GM21367 (cell line): ENCODE measurements around the gene ASPM.
"Not testable (repeated sequence)": the region's sequence is repeated elsewhere in the genome, so short reads cannot be mapped to it uniquely, and the experiment has no call there.

ENCODE experiments used
- ATAC-seq: cut with Tn5 transposase; IDR thresholded peaks from one replicate; pipeline ENCODE4 v1.9.1; 2021; ENCODE audit not compliant: unreplicated experiment

ASPM gene

GRCh38 chr1:197144570-197145325 lies 1.7 kb downstream of the ASPM start:
- no peak for ATAC-seq

GRCh38 chr1:197143276-197143675 lies 3.2 kb downstream of the ASPM start:
- ATAC-seq: no peak

GRCh38 chr1:197141575-197141974 lies 4.9 kb downstream of the ASPM start:
- no peak for ATAC-seq

- ATAC-seq: no peak
Observed at GRCh38 chr1:197140121-197140520, 6.3 kb downstream of the ASPM start.

GRCh38 chr1:197139169-197139568 lies 7.3 kb downstream of the ASPM start:
- ATAC-seq: no peak

GRCh38 chr1:197137322-197137721 lies 9.1 kb downstream of the ASPM start:
- no peak for ATAC-seq

- no peak for ATAC-seq
Observed at GRCh38 chr1:197130677-197131304, 15.7 kb downstream of the ASPM start.

GRCh38 chr1:197129698-197130097 lies 16.8 kb downstream of the ASPM start:
- no peak for ATAC-seq

GRCh38 chr1:197127246-197127912 lies 19.1 kb downstream of the ASPM start:
- no peak for ATAC-seq

GRCh38 chr1:197126691-197127090 lies 19.8 kb downstream of the ASPM start:
- no peak for ATAC-seq

GRCh38 chr1:197124376-197124775 lies 22.1 kb downstream of the ASPM start:
- ATAC-seq: no peak

- ATAC-seq: no peak
Observed at GRCh38 chr1:197116156-197116555, 30.3 kb downstream of the ASPM start.

GRCh38 chr1:197106869-197107268 lies 39.6 kb downstream of the ASPM start:
- no peak for ATAC-seq

GRCh38 chr1:197103300-197103699 lies 43.2 kb downstream of the ASPM start:
- ATAC-seq: no peak

GRCh38 chr1:197101978-197102377 lies 44.5 kb downstream of the ASPM start:
- ATAC-seq: no peak

- no peak for ATAC-seq
Observed at GRCh38 chr1:197100677-197101076, 45.8 kb downstream of the ASPM start.

GRCh38 chr1:197099444-197099843 lies 47.0 kb downstream of the ASPM start:
- no peak for ATAC-seq

GRCh38 chr1:197096971-197097370 lies 49.5 kb downstream of the ASPM start:
- ATAC-seq: not testable (repeated sequence)

GRCh38 chr1:197096137-197096536 lies 50.3 kb downstream of the ASPM start:
- no peak for ATAC-seq

- no peak for ATAC-seq
Observed at GRCh38 chr1:197093226-197093885, 53.1 kb downstream of the ASPM start.

GRCh38 chr1:197092491-197093023 lies 53.9 kb downstream of the ASPM start:
- ATAC-seq: no peak
